ENCODE results near the gene SPA17. TPM values are rescaled to one million over a fixed set of nuclear protein-coding genes. Genes with fewer than 3 reads are reported as not detected.

Gene SPA17
- total and polyA plus RNA-seq, 2 of the 8 experiments (the other 6 are each of a cell fraction or from before 2014, with no cell fraction given), result 3.7 to 5.2 TPM

GRCh38 chr11:124746621-124747243 lies 73.0 kb downstream of the SPA17 start (continued):
- no peak for TF ChIP-seq CHD7 (IDR thresholded peaks at IDR 0.05; ENCODE audit: insufficient replicate concordance, low read length)
- peak; percentile 64; the same call in 1 of the 2 replicates for TF ChIP-seq SP1 (IDR thresholded peaks at IDR 0.05; ENCODE audit: low read depth, low read length)
- peak; percentile 92 for TF ChIP-seq ASH2L (IDR thresholded peaks at IDR 0.05; ENCODE audit: low read length)
- TF ChIP-seq NRF1 (IDR thresholded peaks at IDR 0.05; ENCODE audit: low read depth, low read length), result no peak
- no peak for TF ChIP-seq HDAC6 (IDR thresholded peaks at IDR 0.05; ENCODE audit: low read depth, low read length)
- TF ChIP-seq RAD21 (IDR thresholded peaks at IDR 0.05 in 1 of 2, conservative IDR thresholded peaks at IDR 0.05 in 1 of 2; ENCODE audit: low read depth in 2 of 2, low read length in 2 of 2), result peak; percentile 29 to 36; a peak in 2 of 4 replicates
- TF ChIP-seq EP300 (IDR thresholded peaks at IDR 0.05; ENCODE audit: borderline replicate concordance in 1 of 2, low read depth in 2 of 2, low read length in 2 of 2), result no peak
- 0 out of 2 replicates have a peak, but pooled peaks have one; percentile 8 for TF ChIP-seq TCF12 (IDR thresholded peaks at IDR 0.05; ENCODE audit: low read depth, low read length)
- no peak for TF ChIP-seq BACH1 (IDR thresholded peaks at IDR 0.05; ENCODE audit: low read length)
- TF ChIP-seq SUZ12 (IDR thresholded peaks at IDR 0.05; ENCODE audit: low read length), result no peak
- 0 out of 2 replicates have a peak, but pooled peaks have one; percentile 9 for TF ChIP-seq JUN (IDR thresholded peaks at IDR 0.05; ENCODE audit: low read depth, low read length)

Measured in H1 (cell line).